Measurements from ENCODE around the gene TIAM1.

Gene TIAM1

DNA sequence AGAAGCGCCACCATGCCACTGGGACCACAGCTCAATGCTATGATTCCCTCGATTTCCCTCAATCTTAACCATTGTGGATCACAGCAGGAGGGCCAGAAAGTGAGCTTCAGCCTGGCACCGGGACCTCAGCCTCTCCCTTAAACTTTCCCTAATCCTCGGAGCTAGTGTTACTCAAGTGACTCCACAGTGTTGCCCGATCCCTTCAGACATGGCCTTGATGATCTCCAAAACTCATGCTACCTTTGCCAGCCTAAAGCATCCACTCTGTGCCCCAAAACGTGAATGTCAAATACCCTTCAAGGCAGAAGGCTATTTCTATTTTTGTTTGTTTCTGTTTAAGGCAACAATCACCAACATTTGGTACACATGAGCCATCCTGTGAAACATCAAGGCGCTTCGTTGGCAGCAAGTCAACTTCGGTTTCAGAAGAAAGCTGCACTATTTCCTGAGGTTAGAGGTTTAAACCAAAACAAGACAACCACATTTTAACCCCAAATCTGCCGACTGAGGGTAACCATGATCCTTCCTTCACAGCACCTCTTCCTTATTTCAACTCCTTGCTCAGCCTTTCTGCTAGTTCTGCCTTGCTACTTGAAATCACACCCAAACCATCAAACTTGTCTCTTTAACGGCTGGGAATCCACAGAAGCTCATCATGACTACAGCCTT is 211.4 kb downstream of the TIAM1 start:
- no peak for DNase-seq (ENCODE audit: low spot score)

DNA sequence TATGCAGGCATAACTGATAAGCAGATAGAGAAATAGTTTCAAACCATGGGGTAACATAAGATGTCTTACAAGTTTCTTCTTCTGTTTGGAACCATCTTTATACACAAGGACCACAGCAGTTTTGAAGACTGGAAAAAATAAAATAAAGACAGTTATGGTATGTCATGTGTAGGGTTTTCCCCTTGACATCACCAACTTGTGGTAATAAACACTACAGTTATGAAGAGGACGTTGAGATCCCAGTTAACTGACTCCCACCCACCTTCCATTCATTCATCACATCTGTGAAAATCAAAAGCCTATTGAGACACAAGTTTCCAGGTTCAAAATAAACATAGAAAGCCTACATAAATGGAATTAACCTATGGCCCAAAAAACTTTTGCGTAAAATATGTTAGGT is 213.2 kb downstream of the TIAM1 start:
- no peak for DNase-seq (ENCODE audit: low spot score)

DNA sequence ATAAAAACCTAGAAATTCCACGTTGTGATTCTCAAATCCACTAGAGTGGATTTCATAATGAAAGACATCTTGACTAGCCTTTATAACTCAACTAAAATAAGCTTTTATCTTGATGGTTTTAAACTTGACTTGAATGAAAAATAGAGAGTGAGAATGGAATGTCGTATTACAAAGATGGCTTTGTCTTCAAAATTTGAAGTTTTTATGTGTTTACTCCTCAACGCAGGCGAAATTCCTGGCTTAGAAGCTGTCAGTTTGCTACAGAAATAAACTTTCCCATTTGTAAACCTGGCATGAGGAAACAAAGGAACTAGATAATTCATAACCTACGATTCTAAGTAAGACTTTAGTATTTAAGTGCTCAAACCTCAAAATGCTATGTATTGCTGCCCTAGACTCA is 215.8 kb downstream of the TIAM1 start:
- DNase-seq (ENCODE audit: low spot score), result no peak

DNA sequence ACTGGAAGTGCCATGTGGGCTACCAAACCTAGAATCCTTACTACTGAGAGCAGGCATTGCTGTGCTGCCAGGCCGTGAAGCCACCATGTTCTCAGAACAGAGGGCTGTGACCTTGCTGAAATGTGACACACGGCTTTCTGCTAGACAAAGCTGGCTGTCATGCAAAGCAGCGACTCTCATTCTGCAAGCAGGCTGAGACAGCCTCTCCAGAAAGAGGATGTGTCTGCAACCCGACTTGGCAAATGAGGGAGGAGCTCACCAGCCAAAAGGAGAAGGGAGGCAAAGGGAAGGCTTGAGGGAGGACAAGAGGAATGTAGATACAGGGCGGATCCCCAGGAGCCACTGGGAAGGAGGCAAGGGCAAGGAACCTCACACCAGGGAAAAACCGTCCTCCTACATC is 220.1 kb downstream of the TIAM1 start:
- DNase-seq (ENCODE audit: low spot score), result no peak

DNA sequence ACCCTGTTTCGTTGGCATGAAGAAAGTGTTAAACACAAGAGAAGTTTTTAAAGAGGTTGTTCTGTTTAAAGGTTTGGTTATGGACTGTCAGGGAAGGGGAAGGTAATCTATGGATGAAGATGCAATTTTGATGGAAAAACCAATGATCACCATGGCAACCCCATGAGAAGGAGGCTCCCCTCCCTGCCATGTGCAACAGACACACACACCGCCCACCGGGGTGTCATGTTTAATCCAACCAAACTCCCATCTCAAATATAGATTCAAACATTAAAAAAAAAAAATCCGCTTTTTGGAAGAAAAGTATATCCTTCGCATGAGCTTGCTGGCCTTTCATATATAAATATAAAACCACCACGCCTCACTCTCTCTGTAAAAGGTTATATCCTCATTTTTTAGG is 224.9 kb downstream of the TIAM1 start:
- DNase-seq (ENCODE audit: low spot score), result no peak

DNA sequence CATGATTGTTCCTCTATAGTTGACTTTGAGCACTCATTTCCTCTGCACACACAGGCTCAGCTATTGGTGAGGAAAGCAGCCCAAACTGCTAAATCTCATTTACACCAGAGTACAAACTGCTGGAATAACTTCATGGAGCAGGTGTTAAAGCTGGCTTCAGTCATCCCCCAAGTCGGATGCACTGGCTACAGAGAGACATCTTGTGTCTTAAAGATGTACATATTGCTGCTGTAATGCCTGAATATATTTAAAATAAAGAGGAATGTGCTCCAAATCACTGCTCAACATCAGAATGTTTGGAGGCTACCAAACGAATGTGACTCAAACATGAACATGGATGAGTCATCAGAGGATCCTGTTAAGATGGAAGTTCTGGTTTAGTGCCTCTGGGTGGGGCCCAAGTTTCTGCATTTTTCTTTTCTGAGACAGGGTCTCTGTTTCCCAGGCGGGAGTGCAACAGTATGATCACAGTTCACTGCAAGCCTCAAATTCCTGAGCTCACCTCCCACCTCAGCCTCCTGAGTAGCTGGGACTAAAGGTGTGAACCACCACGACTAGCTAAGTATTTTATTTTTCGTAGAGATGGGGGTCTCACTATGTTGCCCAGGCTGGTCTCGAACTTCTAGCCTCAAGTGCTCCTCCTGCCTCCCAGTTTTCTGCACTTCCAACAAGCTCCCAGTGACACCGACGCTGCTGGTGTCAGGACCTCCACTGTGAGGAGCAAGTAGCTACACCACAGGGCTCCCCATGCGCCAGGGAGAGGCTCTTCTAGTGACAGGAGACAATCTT is 226.7 kb downstream of the TIAM1 start:
- DNase-seq (ENCODE audit: low spot score), result peak; percentile 85

DNA sequence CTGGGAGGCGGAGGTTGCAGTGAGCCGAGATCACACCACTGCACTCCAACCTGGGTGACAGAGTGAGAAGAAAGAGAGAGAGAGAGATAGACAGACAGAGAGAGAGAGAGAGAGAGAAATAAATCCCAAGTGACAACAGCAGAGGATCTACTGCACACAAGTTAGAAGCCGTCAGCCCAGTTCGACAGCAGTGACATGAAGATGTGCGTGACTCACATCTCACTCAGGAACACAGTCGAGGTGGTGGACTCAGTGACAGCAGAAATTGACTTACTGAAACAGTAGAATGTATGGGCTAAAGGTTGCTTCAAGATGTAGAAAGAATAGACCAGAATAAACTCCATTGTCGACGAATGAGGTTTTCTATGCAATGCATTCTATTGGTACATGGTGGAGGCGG is 228.8 kb downstream of the TIAM1 start:
- no peak for DNase-seq (ENCODE audit: low spot score)

DNA sequence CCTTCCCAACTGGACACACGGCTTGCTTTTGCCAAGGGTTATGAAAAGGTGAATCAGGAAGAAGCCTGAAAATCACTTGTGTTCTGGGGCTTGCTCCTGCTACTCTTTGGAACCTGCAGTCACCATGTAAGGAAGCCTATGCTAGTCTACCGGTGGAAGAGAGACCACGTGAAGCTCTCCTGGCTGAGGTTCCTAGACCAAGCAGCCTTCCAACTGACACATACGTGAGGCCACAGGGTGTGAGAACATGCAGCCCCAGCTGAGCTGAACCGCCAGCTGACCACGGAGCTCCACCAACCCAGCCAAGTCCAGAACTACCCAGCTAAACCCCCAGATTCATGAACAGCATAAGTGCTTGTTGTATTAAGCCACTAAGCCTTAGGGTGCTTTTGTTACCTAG is 233.0 kb downstream of the TIAM1 start:
- no peak for DNase-seq (ENCODE audit: low spot score)

DNA sequence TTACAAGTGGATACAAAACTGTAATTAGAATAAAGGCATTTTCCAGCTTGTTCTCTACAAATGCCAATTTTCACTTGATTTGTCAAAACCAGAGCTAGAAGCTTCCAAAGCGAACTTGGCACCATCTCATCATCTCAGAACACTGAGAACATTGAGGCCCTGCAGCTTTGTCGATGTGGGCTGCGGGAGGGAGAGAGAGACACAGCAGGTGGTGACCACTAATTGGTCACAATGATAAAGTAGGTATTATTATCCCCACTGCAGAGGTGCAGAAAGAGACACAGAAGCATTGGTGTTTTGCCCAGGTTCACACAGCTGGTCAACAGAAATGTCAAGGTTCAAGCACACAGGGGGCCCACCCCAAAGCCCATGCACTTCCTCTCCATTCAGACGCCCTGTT is 233.6 kb downstream of the TIAM1 start:
- DNase-seq (ENCODE audit: low spot score), result no peak

DNA sequence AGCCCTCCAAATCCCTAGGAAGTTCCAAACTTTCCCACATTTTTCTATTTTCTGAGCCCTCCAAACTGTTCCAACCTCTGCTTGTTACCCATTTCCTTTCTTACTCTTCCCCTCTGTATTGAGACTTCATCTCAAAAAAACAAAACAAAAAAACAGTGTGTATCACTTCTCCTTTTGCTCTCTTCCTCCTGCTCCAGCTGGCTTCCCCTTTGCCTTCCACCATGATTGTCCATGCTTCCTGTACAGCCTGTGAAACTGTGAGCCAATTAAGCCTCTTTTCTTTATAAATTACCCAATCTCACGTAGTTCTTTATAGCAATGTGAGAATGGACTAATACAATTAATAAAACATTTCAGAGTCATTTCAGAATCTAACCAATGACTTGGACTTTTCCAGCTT is 236.2 kb downstream of the TIAM1 start:
- no peak for DNase-seq (ENCODE audit: low spot score)

DNA sequence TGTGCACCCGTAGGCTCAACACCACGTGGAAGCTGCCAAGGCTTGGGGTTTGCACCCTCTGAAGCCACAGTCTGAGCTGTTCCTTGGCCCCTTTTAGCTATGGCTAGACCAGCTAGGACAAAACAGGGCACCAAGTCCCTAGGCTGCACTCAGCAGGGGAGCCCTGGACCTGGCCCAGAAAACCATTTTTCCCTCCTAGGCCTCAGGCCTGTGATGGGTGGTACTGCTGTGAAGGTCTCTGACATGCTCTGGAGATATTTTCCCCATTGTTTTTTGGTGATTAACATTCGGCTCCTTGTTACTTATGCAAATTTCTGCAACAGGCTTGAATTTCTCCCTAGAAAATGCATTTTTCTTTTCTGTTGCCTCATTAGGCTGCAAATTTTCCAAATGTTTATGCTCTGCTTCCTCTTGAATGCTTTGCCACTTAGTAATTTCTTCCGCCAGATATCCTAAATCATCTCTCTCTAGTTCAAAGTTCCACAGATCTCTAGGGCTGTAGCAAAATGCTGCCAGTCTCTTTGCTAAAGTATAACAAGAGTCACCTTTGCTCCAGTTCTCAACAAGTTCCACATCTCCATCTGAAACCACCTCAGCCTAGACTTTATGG is 236.8 kb downstream of the TIAM1 start:
- DNase-seq (ENCODE audit: low spot score), result no peak

DNA sequence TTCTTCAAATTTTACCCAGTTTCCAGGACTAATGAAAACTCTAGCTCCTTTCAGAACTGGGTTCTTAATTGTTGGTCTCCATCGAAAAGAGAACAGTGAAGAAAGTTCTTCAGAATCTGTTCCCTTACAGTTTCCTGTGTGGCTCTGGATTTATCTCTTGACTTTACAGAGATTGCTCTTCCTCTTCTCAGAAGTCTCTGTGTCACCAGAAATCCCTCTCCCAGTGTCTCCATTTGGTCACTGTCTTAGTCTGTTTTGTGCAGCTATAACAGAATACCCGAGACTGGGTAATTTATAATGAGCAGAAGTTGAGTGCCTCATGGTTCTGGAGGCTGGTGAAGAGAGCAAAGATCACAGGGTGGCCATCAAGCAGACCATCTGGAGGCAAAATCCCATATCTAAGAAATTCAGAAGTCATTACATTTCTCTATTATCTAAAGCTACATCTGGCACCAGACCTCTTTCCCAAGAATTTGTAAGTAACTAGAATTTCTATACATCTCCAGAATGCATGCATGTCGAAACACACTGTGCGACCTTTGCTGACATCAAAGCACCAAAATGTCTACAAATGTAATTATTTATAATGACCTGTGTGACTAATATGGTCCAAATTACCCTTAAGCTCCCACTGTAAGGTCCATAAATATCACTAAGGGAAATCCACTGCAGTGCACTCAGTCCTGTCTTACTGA is 240.3 kb downstream of the TIAM1 start:
- DNase-seq (ENCODE audit: low spot score), result no peak

DNA sequence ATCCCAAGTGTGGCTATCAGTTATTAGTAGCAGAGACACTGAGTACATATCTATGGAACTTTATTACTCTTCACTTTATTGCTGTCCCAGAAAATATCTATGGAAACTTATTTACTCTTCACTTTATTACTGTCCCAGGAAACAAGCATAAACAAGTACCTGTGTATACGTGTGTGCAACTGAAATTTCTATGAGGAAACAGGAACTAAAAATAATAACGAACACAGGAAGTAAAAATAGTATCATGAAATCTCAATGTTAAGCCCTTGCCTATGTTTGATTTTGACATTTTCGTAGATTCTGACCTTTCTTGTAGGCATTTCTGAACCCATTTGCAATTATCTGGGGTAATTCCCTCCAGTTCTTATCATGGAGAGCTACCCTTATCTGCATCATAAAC is 240.9 kb downstream of the TIAM1 start:
- no peak for DNase-seq (ENCODE audit: low spot score)

DNA sequence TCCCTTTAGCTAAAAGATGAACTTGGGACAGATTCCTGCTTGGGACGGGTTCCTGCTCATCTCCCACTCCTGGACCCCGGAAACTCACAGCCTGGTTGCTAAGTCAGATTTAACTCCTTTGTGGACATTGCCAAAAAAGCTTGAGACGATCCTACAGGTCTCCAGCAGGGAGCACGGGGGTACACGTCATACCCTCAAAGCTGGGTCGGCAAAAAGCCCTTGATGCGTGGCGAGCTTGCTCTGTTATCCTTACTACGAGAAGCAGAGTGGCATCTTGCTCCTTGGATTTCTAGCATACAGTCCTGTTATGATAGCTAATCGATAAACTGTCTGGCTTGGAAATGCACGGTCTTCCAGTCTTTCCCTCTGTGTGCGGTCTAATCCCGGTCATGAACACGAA is 244.9 kb downstream of the TIAM1 start:
- DNase-seq (ENCODE audit: low spot score), result no peak

DNA sequence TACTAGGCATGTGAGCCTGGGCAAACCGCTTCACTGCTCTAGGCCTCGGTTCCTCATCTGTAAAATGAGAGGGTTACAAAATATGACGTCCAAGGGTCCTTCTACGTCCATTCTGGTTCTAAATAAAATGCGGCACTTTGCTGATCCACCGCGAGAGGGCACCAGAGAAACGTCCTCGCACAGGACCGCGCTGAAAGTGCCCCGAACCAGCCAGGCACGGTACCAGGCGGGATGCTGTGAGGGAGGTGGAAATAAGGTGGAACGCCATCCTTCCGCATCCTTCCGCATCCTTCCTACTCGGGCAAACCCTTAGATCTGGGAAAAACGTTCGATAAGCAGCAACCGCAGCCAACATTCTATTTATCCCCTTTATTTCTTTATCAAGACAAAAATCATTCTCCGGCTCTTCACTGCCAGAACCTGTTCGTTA is 245.5 kb downstream of the TIAM1 start:
- peak; percentile 58 for DNase-seq (ENCODE audit: low spot score)

DNA sequence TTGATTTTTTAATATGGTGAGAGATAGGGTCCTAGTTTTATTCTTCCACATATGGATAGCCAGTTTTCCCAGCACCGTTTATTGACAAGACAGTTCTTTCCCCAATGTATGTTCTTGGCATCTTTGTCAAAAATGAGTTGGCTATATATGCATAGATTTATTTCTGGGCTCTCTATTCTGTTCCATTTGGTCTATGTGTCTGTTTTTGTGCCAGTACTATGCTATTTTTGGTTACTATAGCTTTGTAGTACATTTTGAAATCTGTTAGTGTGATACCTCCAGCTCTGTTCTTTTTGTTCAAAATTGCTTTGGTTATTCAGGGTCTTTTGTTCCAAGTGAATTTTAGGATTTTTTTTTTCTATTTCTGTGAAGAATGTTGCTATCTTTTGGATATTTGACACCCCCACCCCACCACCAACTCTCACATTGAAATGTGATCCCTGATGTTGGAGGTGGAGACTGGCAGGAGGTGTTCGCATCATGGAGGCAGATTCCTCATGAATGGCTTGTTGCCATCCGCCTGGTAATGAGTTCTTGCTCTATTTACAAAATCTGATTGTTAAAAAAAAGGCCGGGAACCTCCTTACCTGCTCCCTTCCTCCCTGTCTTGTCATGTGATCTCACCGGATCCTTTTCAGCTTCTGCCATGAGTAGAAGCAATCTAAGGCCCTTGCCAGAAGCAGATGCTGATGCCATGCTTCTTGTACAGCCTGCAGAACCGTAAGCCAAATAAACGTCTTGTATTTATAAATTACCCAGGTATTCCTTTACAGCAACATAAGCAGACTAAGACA is 251.0 kb downstream of the TIAM1 start:
- DNase-seq (ENCODE audit: low spot score), result no peak

DNA sequence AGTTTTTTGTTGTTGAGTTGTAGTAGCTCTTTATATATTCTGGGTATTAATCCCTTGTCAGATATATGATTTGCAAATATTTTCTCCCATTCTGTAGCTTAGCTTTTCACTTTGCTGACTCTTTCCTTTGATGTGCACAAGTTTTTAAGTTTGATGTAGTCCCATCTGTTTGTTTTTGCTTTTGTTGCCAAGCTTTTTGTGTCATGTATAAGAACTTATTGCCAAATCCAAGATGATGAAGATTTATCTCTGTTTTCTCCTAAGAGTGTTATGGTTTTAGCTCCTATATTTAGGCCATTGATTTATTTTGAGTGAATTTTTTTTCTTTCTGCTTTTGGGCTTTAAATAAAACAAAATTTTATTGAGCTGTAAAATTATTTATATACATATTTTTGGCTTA is 253.7 kb downstream of the TIAM1 start:
- DNase-seq (ENCODE audit: low spot score), result no peak

DNA sequence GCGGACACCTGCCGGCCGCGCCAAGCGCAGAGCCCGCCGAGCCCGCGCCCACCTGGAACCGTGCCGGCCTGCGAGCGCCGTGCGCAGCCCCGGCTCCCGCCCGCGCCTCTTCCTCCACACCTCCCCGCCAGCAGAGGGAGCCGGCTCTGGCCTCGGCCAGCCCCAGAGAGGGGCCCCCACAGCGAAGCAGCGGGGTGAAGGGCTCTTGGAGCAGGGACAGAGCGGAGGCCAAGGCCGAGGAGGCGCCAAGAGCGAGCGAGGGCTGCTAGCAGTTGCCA is 255.6 kb downstream of the TIAM1 start:
- no peak for DNase-seq (ENCODE audit: low spot score)

DNA sequence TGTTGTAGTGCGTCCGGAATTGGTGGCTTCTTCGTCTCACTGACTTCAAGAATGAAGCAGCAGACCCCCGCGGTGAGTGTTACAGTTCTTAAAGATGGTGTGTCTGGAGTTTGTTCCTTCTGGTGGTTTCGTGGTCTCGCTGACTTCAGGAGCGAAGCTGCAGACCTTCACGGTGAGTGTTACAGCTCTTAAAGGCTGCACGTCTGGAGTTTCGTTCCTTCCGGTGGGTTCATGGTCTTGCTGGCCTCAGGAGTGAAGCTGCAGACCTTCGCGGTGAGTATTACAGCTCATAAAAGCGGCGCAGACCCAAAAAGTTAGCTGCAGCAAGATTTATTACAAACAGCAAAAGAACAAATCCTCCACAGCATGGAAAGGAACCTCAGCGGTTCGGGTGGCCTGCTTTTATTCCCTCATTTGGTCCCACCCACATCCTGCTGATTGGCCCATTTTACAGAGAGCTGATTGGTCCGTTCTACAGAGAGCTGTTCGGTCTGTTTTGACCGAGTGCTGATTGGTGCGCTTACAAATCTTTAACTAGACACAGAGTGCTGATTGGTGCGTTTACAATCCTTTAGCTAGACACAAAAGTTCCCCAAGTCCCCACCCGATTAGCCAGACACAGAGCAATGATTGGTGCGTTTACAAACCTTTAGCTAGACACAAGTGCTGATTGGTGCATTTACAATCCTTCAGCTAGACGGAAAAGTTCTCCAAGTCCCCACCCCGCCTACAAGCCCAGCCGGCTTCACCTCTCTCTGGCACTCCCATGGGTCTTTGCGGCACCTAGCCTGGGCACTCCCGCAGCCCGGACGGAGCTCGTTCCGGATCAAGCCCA is 256.2 kb downstream of the TIAM1 start:
- DNase-seq (ENCODE audit: low spot score), result no peak

DNA sequence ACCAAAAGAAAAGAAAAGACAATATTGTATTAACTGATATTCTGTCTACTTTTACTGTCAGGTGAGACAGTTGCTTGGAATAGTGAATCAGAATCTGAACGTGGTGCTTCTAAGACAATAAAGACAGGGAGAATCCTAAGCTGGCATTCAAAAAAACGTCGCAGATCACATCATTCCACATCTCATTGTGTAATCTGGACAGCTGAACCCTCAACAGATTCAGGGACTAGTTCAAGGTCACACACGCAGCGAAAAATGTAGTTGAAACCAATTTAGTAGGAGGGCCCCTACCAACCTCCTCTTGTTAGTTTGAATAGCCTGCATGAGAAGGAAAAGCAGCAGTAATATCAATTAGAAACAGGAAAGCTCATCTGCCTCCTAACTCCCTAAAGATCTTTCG is 259.4 kb downstream of the TIAM1 start:
- DNase-seq (ENCODE audit: low spot score), result no peak

DNA sequence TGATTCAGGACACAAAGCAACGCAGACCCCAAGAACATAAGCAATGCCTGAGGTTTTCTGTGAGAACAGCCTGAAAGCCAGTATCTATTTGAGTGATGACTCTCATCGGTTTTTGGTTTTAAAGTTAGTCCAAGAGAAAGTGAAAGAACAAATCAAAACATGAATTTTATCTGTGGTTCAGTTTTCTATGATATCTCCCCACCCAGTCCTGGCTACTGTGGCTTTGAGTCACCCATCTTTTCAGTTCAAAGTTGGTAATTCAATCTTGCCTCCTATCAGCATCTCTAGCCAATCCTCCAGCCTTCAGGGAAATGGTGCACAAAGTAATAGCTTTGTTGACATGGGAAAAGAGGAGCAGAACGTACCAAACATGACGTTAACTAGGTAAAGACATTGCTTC is 265.3 kb downstream of the TIAM1 start:
- no peak for DNase-seq (ENCODE audit: low spot score)

Data from kidney tubule cell (primary cell).